Common myeloid progenitor, CD34-positive (primary cell): Measurements from ENCODE around the gene TSPY9. TPM values are rescaled to one million over a fixed set of nuclear protein-coding genes. Genes with fewer than 3 reads are reported as not detected.
"Not testable (repeated sequence)": the region's sequence is repeated elsewhere in the genome, so short reads cannot be mapped to it uniquely, and the experiment has no call there.

Experiments used
- CTCF ChIA-PET: fragments of 350-600 bp; sonication (Branson Sonifier 250); formaldehyde crosslinking; loops from one replicate; lab custom pipeline; 2021; ENCODE audit warnings: antibody characterized with exemption; lab: Charles Lee
- POLR2A ChIA-PET: fragments of 350-600 bp; sonication (Branson Sonifier 250); formaldehyde crosslinking; loops from one replicate; lab custom pipeline; 2021; ENCODE audit warnings: antibody characterized with exemption; lab: Charles Lee
- DNase-seq, 3 donors: peaks; one replicate each; pipeline versions ENCODE4 v3.0.0 to v3.0.0-alpha.2; 2013
- H3K27ac ChIP-seq, 2 experiments: 1 replicate in 1 of 2; 2 replicates in 1 of 2; pipeline ENCODE4 v1.7.0; 2013; ENCODE audit warnings: inconsistent platforms in 2 of 2, low read length in 2 of 2, mild to moderate bottlenecking in 2 of 2, low read depth in 1 of 2, moderate library complexity in 1 of 2; ENCODE audit not compliant: severe bottlenecking in 2 of 2, insufficient read depth in 1 of 2, poor library complexity in 1 of 2
- H3K27me3 ChIP-seq, 5 experiments: replicated peaks in 2 of 5; 1 replicate in 3 of 5; 2 replicates in 2 of 5; pipeline versions ENCODE4 v1.6.1 to v1.7.0; 2013; ENCODE audit warnings: low read length in 4 of 5, mild to moderate bottlenecking in 2 of 5, moderate library complexity in 2 of 5, inconsistent platforms in 1 of 5; ENCODE audit not compliant: insufficient read depth in 5 of 5, control insufficient read depth in 4 of 5
- H3K36me3 ChIP-seq, 4 experiments: 1 replicate in 2 of 4; 2 replicates in 2 of 4; pipeline versions ENCODE4 v1.6.1 to v1.7.0; 2013; ENCODE audit warnings: low read length in 3 of 4, control low read depth in 1 of 4, mild to moderate bottlenecking in 1 of 4; ENCODE audit not compliant: control insufficient read depth in 4 of 4, insufficient read depth in 4 of 4
- H3K4me1 ChIP-seq, 4 experiments: 1 replicate in 3 of 4; 2 replicates in 1 of 4; pipeline versions ENCODE4 v1.6.1 to v1.7.1; 2013; ENCODE audit warnings: low read length in 3 of 4, mild to moderate bottlenecking in 3 of 4, control low read depth in 1 of 4, inconsistent platforms in 1 of 4, moderate library complexity in 1 of 4; ENCODE audit not compliant: control insufficient read depth in 4 of 4, insufficient read depth in 4 of 4; ENCODE audit errors: control extremely low read depth in 1 of 4
- H3K4me3 ChIP-seq, 7 experiments: 1 replicate in 4 of 7; 2 replicates in 3 of 7; pipeline versions ENCODE4 v1.5.1 to v1.7.0; 2013; ENCODE audit warnings: mild to moderate bottlenecking in 7 of 7, low read length in 6 of 7, moderate library complexity in 6 of 7, inconsistent platforms in 2 of 7, low read depth in 2 of 7, control low read depth in 1 of 7; ENCODE audit not compliant: insufficient read depth in 4 of 7, control insufficient read depth in 1 of 7; ENCODE audit errors: extremely low read depth in 1 of 7
- H3K9me3 ChIP-seq, 5 experiments: 1 replicate in 4 of 5; 2 replicates in 1 of 5; pipeline versions ENCODE4 v1.6.1 to v1.7.1; 2013; ENCODE audit warnings: low read length in 4 of 5, mild to moderate bottlenecking in 2 of 5, inconsistent platforms in 1 of 5, low read depth in 1 of 5, moderate library complexity in 1 of 5; ENCODE audit not compliant: control insufficient read depth in 4 of 5, insufficient read depth in 2 of 5; ENCODE audit errors: control extremely low read depth in 1 of 5
- WGBS: methylation state at CpG from one replicate; pipeline ENCODE4 v1.1.5; 2013; ENCODE audit not compliant: insufficient coverage; 5-methylcytosine and 5-hydroxymethylcytosine counted together
- polyA plus RNA-seq: library from polyadenylated mRNA; unstranded; fragments of 120-200 nt; gene quantifications from one replicate; pipeline ENCODE4 v1.2.1, GENCODE V29; 2013

Gene TSPY9, protein sequence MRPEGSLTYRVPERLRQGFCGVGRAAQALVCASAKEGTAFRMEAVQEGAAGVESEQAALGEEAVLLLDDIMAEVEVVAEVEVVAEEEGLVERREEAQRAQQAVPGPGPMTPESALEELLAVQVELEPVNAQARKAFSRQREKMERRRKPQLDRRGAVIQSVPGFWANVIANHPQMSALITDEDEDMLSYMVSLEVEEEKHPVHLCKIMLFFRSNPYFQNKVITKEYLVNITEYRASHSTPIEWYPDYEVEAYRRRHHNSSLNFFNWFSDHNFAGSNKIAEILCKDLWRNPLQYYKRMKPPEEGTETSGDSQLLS
- polyA plus RNA-seq = not detected

DNA sequence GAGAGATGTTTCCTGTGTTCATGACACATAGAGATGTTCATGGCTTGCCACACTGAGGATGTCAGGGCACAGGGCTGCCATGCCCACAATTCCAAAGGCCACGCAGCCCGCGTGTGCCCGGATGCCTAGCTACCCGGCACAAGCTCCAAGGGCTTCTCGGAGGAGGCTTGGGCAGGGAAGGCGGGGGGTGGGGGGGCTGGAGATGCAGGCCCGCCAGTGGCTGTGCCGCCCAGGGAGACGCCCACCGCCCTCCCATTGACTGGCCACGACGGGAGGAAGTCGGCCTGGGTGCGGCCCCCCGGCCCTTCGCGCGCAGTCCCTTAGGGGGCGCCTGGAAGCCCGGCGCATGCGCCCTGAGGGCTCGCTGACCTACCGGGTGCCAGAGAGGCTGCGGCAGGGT lies at the start of gene TSPY9:
TSPY9 (plus strand) TSS at position 301 of the 400 bp plus-strand sequence; CDS start at position 347, 46 bp downstream.
- H3K9me3 ChIP-seq, H3K4me1 ChIP-seq, CTCF ChIA-PET, POLR2A ChIA-PET, H3K27ac ChIP-seq, H3K4me3 ChIP-seq, H3K36me3 ChIP-seq, H3K27me3 ChIP-seq, DNase-seq: not testable (repeated sequence)
- WGBS = no CpG with 5 or more reads among the region's 26 CpGs

- H3K9me3 ChIP-seq, H3K36me3 ChIP-seq, POLR2A ChIA-PET, H3K4me1 ChIP-seq, H3K27ac ChIP-seq, DNase-seq, CTCF ChIA-PET, H3K27me3 ChIP-seq, H3K4me3 ChIP-seq: not testable (repeated sequence)
- no CpG with 5 or more reads among the region's 25 CpGs for WGBS
Observed at GRCh38 chrY:9466655-9467054, 20.4 kb upstream of the TSPY9 start, which contains the start of gene TSPY1. TSPY1 (plus strand) TSS chrY:9466955; CDS start chrY:9467001, 46 bp downstream.

DNA sequence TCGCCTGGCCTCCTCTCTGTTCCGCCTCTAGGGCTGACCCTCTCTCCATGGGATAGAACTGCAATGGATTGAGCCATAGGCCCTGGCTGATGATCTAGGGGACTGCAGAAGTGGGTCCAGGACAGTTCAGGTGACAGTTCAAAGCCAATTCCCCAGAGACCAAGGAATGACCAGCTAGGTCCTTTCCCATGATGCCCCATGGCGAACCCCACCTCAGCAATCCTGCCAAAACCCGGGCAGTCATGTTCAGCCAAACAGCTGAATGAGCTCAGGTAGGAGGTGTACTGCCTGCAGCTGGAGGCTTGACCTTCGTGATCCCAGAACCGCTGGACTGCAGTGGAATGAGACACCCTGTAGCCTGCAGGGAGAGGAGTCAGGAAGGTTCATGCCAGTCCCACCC lies 17.3 kb downstream of the TSPY9 start:
- H3K9me3 ChIP-seq, H3K27me3 ChIP-seq, CTCF ChIA-PET, DNase-seq, POLR2A ChIA-PET, H3K36me3 ChIP-seq, H3K4me3 ChIP-seq, H3K27ac ChIP-seq, H3K4me1 ChIP-seq: not testable (repeated sequence)
- WGBS = no CpG with 5 or more reads among the region's 6 CpGs

- H3K4me1 ChIP-seq, CTCF ChIA-PET, DNase-seq, H3K36me3 ChIP-seq, H3K27me3 ChIP-seq, H3K4me3 ChIP-seq, POLR2A ChIA-PET, H3K27ac ChIP-seq, H3K9me3 ChIP-seq: not testable (repeated sequence)
- WGBS = no CpG with 5 or more reads among the region's 12 CpGs
Observed at GRCh38 chrY:9516287-9516686, 29.2 kb downstream of the TSPY9 start.

- H3K27me3 ChIP-seq, POLR2A ChIA-PET, H3K9me3 ChIP-seq, H3K4me3 ChIP-seq, CTCF ChIA-PET, DNase-seq, H3K27ac ChIP-seq, H3K36me3 ChIP-seq, H3K4me1 ChIP-seq: not testable (repeated sequence)
- WGBS = no CpG with 5 or more reads among the region's 26 CpGs
Observed at GRCh38 chrY:9527580-9527979, 40.5 kb downstream of the TSPY9 start, which contains the start of gene TSPY10. TSPY10 (plus strand) TSS chrY:9527880; CDS start chrY:9527926, 46 bp downstream.
